ENCODE measurements around the gene KLHL34. TPM values are rescaled to one million over a fixed set of nuclear protein-coding genes. Genes with fewer than 3 reads are reported as not detected.

KLHL34 gene
- total RNA-seq, 4 donors from 2014 or later, result 0.30 TPM; not detected in 3

- no peaks in the 10 kb centered on the region for H3K4me1 ChIP-seq
- TF ChIP-seq POLR2A (IDR thresholded peaks at IDR 0.05) (no peak), CTCF (IDR thresholded peaks at IDR 0.05) (no peak), EP300 (IDR thresholded peaks at IDR 0.05) (no peak)
- H3K4me3 ChIP-seq, result no peak overlapping the region
- H3K9me3 ChIP-seq, result no peaks in the 10 kb centered on the region
- DNase-seq (ENCODE audit: low spot score in 2 of 2), result no peak
- no peak overlapping the region for H3K27ac ChIP-seq
- no peaks in the 10 kb centered on the region for H3K27me3 ChIP-seq
- peaks cover 0 to 7% (median 0%) of the 10 kb centered on the region in 3 donors for H3K36me3 ChIP-seq
- WGBS, 2 donors, result 64 to 71% methylated on average over 5 of the region's 5 CpGs
These were observed 46.0 kb downstream of the KLHL34 start for GRCh38 chrX:21612154-21612553.

GRCh38 chrX:21610168-21610567, 48.0 kb downstream of the KLHL34 start:
- Histone ChIP-seq H3K9me3 (no peaks in the 10 kb centered on the region), H3K4me1 (no peaks in the 10 kb centered on the region), H3K27me3 (no peaks in the 10 kb centered on the region), H3K27ac (no peak overlapping the region), H3K4me3 (no peak overlapping the region), H3K36me3 (peaks cover 0 to 7% (median 0%) of the 10 kb centered on the region in 3 donors)
- no peak for DNase-seq (ENCODE audit: low spot score in 2 of 2)
- WGBS, 2 donors, result 93 to 96% methylated on average over 1 of the region's 1 CpG
- TF ChIP-seq CTCF (IDR thresholded peaks at IDR 0.05) (no peak), POLR2A (IDR thresholded peaks at IDR 0.05) (no peak)

GRCh38 chrX:21606002-21606401, 52.1 kb downstream of the KLHL34 start:
- Histone ChIP-seq H3K4me3 (no peak overlapping the region), H3K36me3 (peaks cover 0 to 7% (median 0%) of the 10 kb centered on the region in 3 donors), H3K27ac (no peak overlapping the region), H3K27me3 (no peaks in the 10 kb centered on the region), H3K9me3 (no peaks in the 10 kb centered on the region), H3K4me1 (no peaks in the 10 kb centered on the region)
- TF ChIP-seq EP300 (IDR thresholded peaks at IDR 0.05), result no peak
- TF ChIP-seq CTCF (IDR thresholded peaks at IDR 0.05), result no peak
- no peak for TF ChIP-seq POLR2A (IDR thresholded peaks at IDR 0.05)
- no peak for DNase-seq (ENCODE audit: low spot score in 2 of 2)

Other genes with a start within 250 kb of the KLHL34 start
- gene SMPX, start 99.8 kb upstream of the KLHL34 start, total RNA-seq, result not detected
- gene MBTPS2, start 181.3 kb upstream of the KLHL34 start, total RNA-seq, result 10 to 100 TPM in 3 of 4 donors, 1 to 10 TPM in 1; 9.0 to 16.2 (median 12.4) TPM
- 1 to 10 TPM; 2.4 to 6.9 (median 3.6) TPM for gene YY2, start 197.7 kb upstream of the KLHL34 start, total RNA-seq